ENCODE data around the gene OTOF.

GRCh38 chr2:26523750-26524149, 45.8 kb upstream of the OTOF start:
- no peak for TF ChIP-seq CTCF (conservative IDR thresholded peaks at IDR 0.05; ENCODE audit: low read length)
- TF ChIP-seq EZH2phosphoT487 (IDR thresholded peaks at IDR 0.05; ENCODE audit: borderline replicate concordance), result no peak
